AG04450 (cell line): Measurements from ENCODE around the gene DYRK3. TPM values are rescaled to one million over a fixed set of nuclear protein-coding genes. Genes with fewer than 3 reads are reported as not detected.

Source experiments
- CTCF ChIA-PET: fragments of 300-600, 350-600 bp; formaldehyde crosslinking; extraction: SDS; loops from one replicate; lab custom pipeline; 2022; ENCODE audit warnings: antibody characterized with exemption, inconsistent platforms; lab: Charles Lee
- POLR2A ChIA-PET: fragments of 350-600 bp; formaldehyde crosslinking; extraction: SDS; loops from one replicate; lab custom pipeline; 2021; ENCODE audit warnings: antibody characterized with exemption, inconsistent platforms; lab: Yijun Ruan, JAX
- DNase-seq: peaks from one replicate; pipeline ENCODE4 v3.0.0-alpha.2; 2011; ENCODE audit warnings: low read depth, low spot score
- H3K27ac ChIP-seq: one replicate; pipeline ENCODE4 v1.5.1; 2012; ENCODE audit warnings: low read depth, low read length, control low read depth
- H3K27me3 ChIP-seq: one replicate; pipeline ENCODE4 v1.6.0; 2012; ENCODE audit warnings: low read length; ENCODE audit not compliant: control insufficient read depth, insufficient read depth
- H3K4me3 ChIP-seq: 2 replicates; pipeline ENCODE4 v1.5.1; 2011; ENCODE audit warnings: mild to moderate bottlenecking, low read depth, low read length, control low read depth
- H3K9me3 ChIP-seq: 2 replicates; pipeline ENCODE4 v1.5.1; 2012; ENCODE audit warnings: low read length; ENCODE audit not compliant: control insufficient read depth, insufficient read depth
- polyA plus RNA-seq: library from polyadenylated mRNA; depleted of rRNA; stranded (reverse); fragments of >200 nt; gene quantifications from 2 replicates; pipeline ENCODE4 v1.2.3, GENCODE V29; 2011
- TF ChIP-seq, protein P1 (sequence below): IDR thresholded peaks from 2 replicates; pipeline ENCODE4 v1.5.1; 2011; ENCODE audit warnings: low read depth, low read length, control low read depth, inconsistent platforms

Gene DYRK3
- polyA plus RNA-seq, 1 experiment = 13.4 TPM

- Histone ChIP-seq H3K9me3 (no peaks in the 10 kb centered on the region), H3K27me3 (peaks cover 5% of the 10 kb centered on the region), H3K27ac (no peak overlapping the region), H3K4me3 (no peak overlapping the region)
- TF ChIP-seq, protein P1, sequence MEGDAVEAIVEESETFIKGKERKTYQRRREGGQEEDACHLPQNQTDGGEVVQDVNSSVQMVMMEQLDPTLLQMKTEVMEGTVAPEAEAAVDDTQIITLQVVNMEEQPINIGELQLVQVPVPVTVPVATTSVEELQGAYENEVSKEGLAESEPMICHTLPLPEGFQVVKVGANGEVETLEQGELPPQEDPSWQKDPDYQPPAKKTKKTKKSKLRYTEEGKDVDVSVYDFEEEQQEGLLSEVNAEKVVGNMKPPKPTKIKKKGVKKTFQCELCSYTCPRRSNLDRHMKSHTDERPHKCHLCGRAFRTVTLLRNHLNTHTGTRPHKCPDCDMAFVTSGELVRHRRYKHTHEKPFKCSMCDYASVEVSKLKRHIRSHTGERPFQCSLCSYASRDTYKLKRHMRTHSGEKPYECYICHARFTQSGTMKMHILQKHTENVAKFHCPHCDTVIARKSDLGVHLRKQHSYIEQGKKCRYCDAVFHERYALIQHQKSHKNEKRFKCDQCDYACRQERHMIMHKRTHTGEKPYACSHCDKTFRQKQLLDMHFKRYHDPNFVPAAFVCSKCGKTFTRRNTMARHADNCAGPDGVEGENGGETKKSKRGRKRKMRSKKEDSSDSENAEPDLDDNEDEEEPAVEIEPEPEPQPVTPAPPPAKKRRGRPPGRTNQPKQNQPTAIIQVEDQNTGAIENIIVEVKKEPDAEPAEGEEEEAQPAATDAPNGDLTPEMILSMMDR = no peak
- ChIA-PET POLR2A (no interaction called here), CTCF (interaction anchor here (2.2 to 8.7 kb wide), 3 partner anchors 38 to 243 kb away, joined by 13 to 104 read pairs (median 47); partner anchors contain the start of gene EIF2D)
- no peak for DNase-seq
Observed at GRCh38 chr1:206668874-206669410, 33.6 kb downstream of the DYRK3 start.

DNA sequence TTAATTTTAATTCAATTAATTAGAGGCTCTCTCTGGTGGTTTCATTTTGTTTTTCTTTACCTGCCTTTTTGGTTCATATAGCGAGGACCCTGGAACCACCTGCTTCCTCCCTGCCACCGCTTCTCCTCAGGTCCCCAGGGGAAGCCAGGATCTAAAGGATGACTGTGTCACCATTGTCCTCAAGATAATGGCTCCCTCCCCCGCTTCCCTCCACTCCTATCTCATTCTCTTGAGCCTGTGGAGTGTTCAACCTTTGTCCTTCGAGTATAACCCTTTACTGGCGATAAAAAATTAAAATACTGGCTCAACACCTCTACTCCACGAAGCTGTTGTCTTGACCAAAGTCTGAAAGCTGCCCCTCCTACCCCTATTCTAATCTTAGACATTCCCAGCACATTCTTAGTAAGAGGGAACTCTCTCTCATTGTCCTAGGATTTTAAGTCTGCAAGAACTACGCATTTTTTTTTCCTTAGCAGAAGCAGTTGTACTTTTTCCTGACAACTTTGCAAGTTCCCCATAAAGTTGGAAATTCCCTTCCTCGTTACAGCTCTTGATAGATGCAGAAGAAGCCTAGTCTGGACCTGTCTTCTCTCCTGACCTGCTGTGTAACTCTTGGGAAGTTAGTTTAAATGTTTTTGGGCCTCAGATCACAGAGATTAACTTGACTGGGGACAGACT lies 36.8 kb downstream of the DYRK3 start:
- Histone ChIP-seq H3K27ac (no peak overlapping the region), H3K27me3 (peaks cover 3% of the 10 kb centered on the region), H3K4me3 (no peak overlapping the region), H3K9me3 (no peaks in the 10 kb centered on the region)
- DNase-seq = no peak
- TF ChIP-seq, protein P1 = no peak
- ChIA-PET CTCF (interaction anchor here (1.4 to 5.8 kb wide), 3 partner anchors 8 to 60 kb away, joined by 10 to 104 read pairs (median 14); partner anchors contain the start of gene EIF2D), POLR2A (interaction anchor here (1.4 kb wide), 1 partner anchor 60 kb away, joined by 4 read pairs; the partner anchor contains the start of gene EIF2D)

- Histone ChIP-seq H3K9me3 (no peaks in the 10 kb centered on the region), H3K27me3 (peaks cover 3% of the 10 kb centered on the region), H3K27ac (no peak overlapping the region), H3K4me3 (no peak overlapping the region)
- TF ChIP-seq, protein P1 = no peak
- no peak for DNase-seq
- ChIA-PET POLR2A (interaction anchor here (0.7 to 1.4 kb wide), 3 partner anchors 32 to 174 kb away, joined by 3 to 4 read pairs (median 3); partner anchors contain the start of gene EIF2D), CTCF (interaction anchor here (1.0 to 5.8 kb wide), 6 partner anchors 9 to 377 kb away, joined by 3 to 104 read pairs (median 8); partner anchors contain the start of gene EIF2D)
Observed at GRCh38 chr1:206672844-206673758, 37.8 kb downstream of the DYRK3 start.

- CTCF ChIA-PET = interaction anchor here (1.2 to 5.8 kb wide), 4 partner anchors 10 to 238 kb away, joined by 4 to 104 read pairs (median 10); no protein-coding TSS in a partner anchor
- DNase-seq = no peak
- H3K27ac ChIP-seq = peak overlapping the region; percentile 96
- TF ChIP-seq, protein P1 = no peak
- H3K4me3 ChIP-seq = no peak overlapping the region
- POLR2A ChIA-PET = interaction anchor here (1.1 to 1.6 kb wide), 9 partner anchors 9 to 204 kb away, joined by 3 to 5 read pairs (median 4); partner anchors contain the start of genes DYRK3, EIF2D, IKBKE and MAPKAPK2
- peaks cover 3% of the 10 kb centered on the region for H3K27me3 ChIP-seq
- H3K9me3 ChIP-seq = no peaks in the 10 kb centered on the region
Observed at GRCh38 chr1:206674236-206674635, 38.9 kb downstream of the DYRK3 start.
